ENCODE data around the gene MYADML2.
"Not testable (repeated sequence)": the region's sequence is repeated elsewhere in the genome, so short reads cannot be mapped to it uniquely, and the experiment has no call there.

MYADML2 gene

GRCh38 chr17:81958633-81959342 lies 11.8 kb upstream of the MYADML2 start:
- DNase-seq (ENCODE audit: low spot score) = no peak

GRCh38 chr17:81957691-81958432 lies 10.8 kb upstream of the MYADML2 start:
- no peak for DNase-seq (ENCODE audit: low spot score)

- DNase-seq (ENCODE audit: low spot score) = no peak
These were observed 9.9 kb upstream of the MYADML2 start for GRCh38 chr17:81956607-81957589.

- no peak for DNase-seq (ENCODE audit: low spot score)
These were observed 8.9 kb upstream of the MYADML2 start for GRCh38 chr17:81955756-81956544.

- DNase-seq (ENCODE audit: low spot score) = no peak
These were observed 8.1 kb upstream of the MYADML2 start for GRCh38 chr17:81955058-81955681.

- no peak for DNase-seq (ENCODE audit: low spot score)
These were observed 7.4 kb upstream of the MYADML2 start for GRCh38 chr17:81954131-81955057.

- not testable (repeated sequence) for DNase-seq (ENCODE audit: low spot score)
These were observed 6.4 kb upstream of the MYADML2 start for GRCh38 chr17:81953443-81953842.

GRCh38 chr17:81952792-81953228 lies 5.8 kb upstream of the MYADML2 start:
- no peak for DNase-seq (ENCODE audit: low spot score)

GRCh38 chr17:81951785-81952684 lies 5.0 kb upstream of the MYADML2 start:
- DNase-seq (ENCODE audit: low spot score) = no peak

GRCh38 chr17:81950501-81950900 lies 3.5 kb upstream of the MYADML2 start:
- no peak for DNase-seq (ENCODE audit: low spot score)

GRCh38 chr17:81948635-81949378 lies 1.8 kb upstream of the MYADML2 start:
- no peak for DNase-seq (ENCODE audit: low spot score)

GRCh38 chr17:81944858-81945257 lies 2.2 kb downstream of the MYADML2 start:
- no peak for DNase-seq (ENCODE audit: low spot score)

GRCh38 chr17:81942167-81942553 lies 4.9 kb downstream of the MYADML2 start:
- no peak for DNase-seq (ENCODE audit: low spot score)

- no peak for DNase-seq (ENCODE audit: low spot score)
These were observed 5.4 kb downstream of the MYADML2 start for GRCh38 chr17:81941484-81942166.

- no peak for DNase-seq (ENCODE audit: low spot score)
These were observed 6.2 kb downstream of the MYADML2 start for GRCh38 chr17:81940538-81941483.

GRCh38 chr17:81939881-81940385 lies 7.1 kb downstream of the MYADML2 start:
- DNase-seq (ENCODE audit: low spot score) = no peak
